D341Med (cell line): ENCODE measurements around the gene LAMB1.
"Not testable (repeated sequence)": the region's sequence is repeated elsewhere in the genome, so short reads cannot be mapped to it uniquely, and the experiment has no call there.

Experiments
- DNase-seq: peaks from one replicate; pipeline ENCODE4 v3.0.0; 2012; ENCODE audit warnings: low spot score

Gene LAMB1

GRCh38 chr7:108002726-108003598 lies at the start of gene LAMB1:
Gene LAMB1 (minus strand): TSS chr7:108003161. CDS start chr7:108002885, 276 bp downstream.
- peak; percentile 94 for DNase-seq

- no peak for DNase-seq
Observed at GRCh38 chr7:108051454-108051853, 48.5 kb upstream of the LAMB1 start.

GRCh38 chr7:108049962-108050361 lies 47.0 kb upstream of the LAMB1 start:
- no peak for DNase-seq

GRCh38 chr7:108048422-108048821 lies 45.5 kb upstream of the LAMB1 start:
- DNase-seq = no peak

GRCh38 chr7:108046952-108047506 lies 44.1 kb upstream of the LAMB1 start:
- DNase-seq = no peak

- no peak for DNase-seq
Observed at GRCh38 chr7:108045669-108046068, 42.7 kb upstream of the LAMB1 start.

GRCh38 chr7:108045154-108045553 lies 42.2 kb upstream of the LAMB1 start:
- no peak for DNase-seq

GRCh38 chr7:108044345-108044744 lies 41.4 kb upstream of the LAMB1 start:
- no peak for DNase-seq

- DNase-seq = peak; percentile 51
Observed at GRCh38 chr7:108038986-108039385, 36.0 kb upstream of the LAMB1 start.

- no peak for DNase-seq
Observed at GRCh38 chr7:108037741-108038140, 34.8 kb upstream of the LAMB1 start.

GRCh38 chr7:108037140-108037539 lies 34.2 kb upstream of the LAMB1 start:
- DNase-seq = no peak

- DNase-seq = no peak
Observed at GRCh38 chr7:108034586-108034985, 31.6 kb upstream of the LAMB1 start.

- DNase-seq = no peak
Observed at GRCh38 chr7:108033776-108034497, 31.0 kb upstream of the LAMB1 start.

- DNase-seq = not testable (repeated sequence)
Observed at GRCh38 chr7:108033309-108033708, 30.3 kb upstream of the LAMB1 start.

- DNase-seq = no peak
Observed at GRCh38 chr7:108030516-108030915, 27.6 kb upstream of the LAMB1 start.

GRCh38 chr7:108029034-108029433 lies 26.1 kb upstream of the LAMB1 start:
- DNase-seq = no peak

- no peak for DNase-seq
Observed at GRCh38 chr7:108028111-108028510, 25.1 kb upstream of the LAMB1 start.

GRCh38 chr7:108027239-108027638 lies 24.3 kb upstream of the LAMB1 start:
- no peak for DNase-seq

- DNase-seq = no peak
Observed at GRCh38 chr7:108026647-108027046, 23.7 kb upstream of the LAMB1 start.

GRCh38 chr7:108026116-108026515 lies 23.2 kb upstream of the LAMB1 start:
- no peak for DNase-seq

- DNase-seq = no peak
Observed at GRCh38 chr7:108024538-108024937, 21.6 kb upstream of the LAMB1 start.

GRCh38 chr7:108020585-108020984 lies 17.6 kb upstream of the LAMB1 start:
- no peak for DNase-seq

- DNase-seq = no peak
Observed at GRCh38 chr7:108018668-108019067, 15.7 kb upstream of the LAMB1 start.
